Astrocyte (in vitro differentiated cells and primary cell): ENCODE results near the gene ALDH1L1. TPM values are rescaled to one million over a fixed set of nuclear protein-coding genes. Genes with fewer than 3 reads are reported as not detected.

Experiments
- DNase-seq: peaks from one replicate; pipeline ENCODE4 v3.0.0-alpha.2; 2010; ENCODE audit warnings: low read depth
- FAIRE-seq: peaks from 2 replicates; lab custom pipeline; 2011; peaks lifted over from hg19 to GRCh38; lab: Jason Lieb, UNC
- H2AFZ ChIP-seq: 2 replicates; pipeline ENCODE4 v1.6.0; 2012; ENCODE audit warnings: low read depth, low read length, inconsistent platforms
- H3K27ac ChIP-seq: 2 replicates; pipeline ENCODE4 v1.5.1; 2011; ENCODE audit warnings: low read depth, low read length, inconsistent platforms
- H3K27me3 ChIP-seq: 2 replicates; pipeline ENCODE4 v1.6.0; 2011; ENCODE audit warnings: low read length, inconsistent platforms; ENCODE audit not compliant: insufficient read depth
- H3K36me3 ChIP-seq: 2 replicates; pipeline ENCODE4 v1.5.1; 2011; ENCODE audit warnings: low read length, inconsistent platforms; ENCODE audit not compliant: insufficient read depth
- H3K4me1 ChIP-seq: 2 replicates; pipeline ENCODE4 v1.5.1; 2011; ENCODE audit warnings: low read length, inconsistent platforms; ENCODE audit not compliant: insufficient read depth
- H3K4me2 ChIP-seq: 2 replicates; pipeline ENCODE4 v1.6.0; 2012; ENCODE audit warnings: low read length, inconsistent platforms
- H3K4me3 ChIP-seq: 2 replicates; pipeline ENCODE4 v1.5.1; 2011; ENCODE audit warnings: low read depth, mild to moderate bottlenecking, low read length, inconsistent platforms; ENCODE audit not compliant: insufficient read depth
- H3K79me2 ChIP-seq: 2 replicates; pipeline ENCODE4 v1.6.0; 2012; ENCODE audit warnings: mild to moderate bottlenecking, low read length, inconsistent platforms; ENCODE audit not compliant: insufficient read depth
- H3K9ac ChIP-seq: 2 replicates; pipeline ENCODE4 v1.6.0; 2012; ENCODE audit warnings: mild to moderate bottlenecking, low read length, inconsistent platforms
- H3K9me3 ChIP-seq: 2 replicates; pipeline ENCODE4 v1.5.1; 2012; ENCODE audit warnings: low read depth, mild to moderate bottlenecking, low read length, inconsistent platforms; ENCODE audit not compliant: insufficient read depth
- H4K20me1 ChIP-seq: 2 replicates; pipeline ENCODE4 v1.6.0; 2012; ENCODE audit warnings: low read length, inconsistent platforms; ENCODE audit not compliant: insufficient read depth
- H3K27ac Mint-ChIP-seq: one replicate; pipeline ENCODE4 v1.8.0; 2021; ENCODE audit warnings: mild to moderate bottlenecking, mixed read lengths; ENCODE audit not compliant: unreplicated experiment
- H3K27me3 Mint-ChIP-seq: one replicate; pipeline ENCODE4 v1.8.0; 2021; ENCODE audit warnings: low read depth, mixed read lengths; ENCODE audit not compliant: unreplicated experiment
- H3K36me3 Mint-ChIP-seq: one replicate; pipeline ENCODE4 v1.8.0; 2021; ENCODE audit warnings: low read depth, mixed read lengths; ENCODE audit not compliant: unreplicated experiment
- H3K4me1 Mint-ChIP-seq: one replicate; pipeline ENCODE4 v1.8.0; 2021; ENCODE audit warnings: low read depth, mixed read lengths; ENCODE audit not compliant: unreplicated experiment
- H3K4me3 Mint-ChIP-seq: one replicate; pipeline ENCODE4 v1.8.0; 2021; ENCODE audit warnings: mild to moderate bottlenecking, moderate library complexity, mixed read lengths; ENCODE audit not compliant: unreplicated experiment
- H3K9me3 Mint-ChIP-seq: one replicate; pipeline ENCODE4 v1.8.0; 2021; ENCODE audit warnings: mild to moderate bottlenecking, mixed read lengths; ENCODE audit not compliant: unreplicated experiment
- CTCF ChIP-seq: IDR thresholded peaks from 2 replicates; pipeline ENCODE4 v1.5.1; 2011; ENCODE audit warnings: low read depth, mild to moderate bottlenecking, inconsistent platforms, low read length, moderate library complexity; ENCODE audit not compliant: insufficient read depth
- EZH2 ChIP-seq: IDR thresholded peaks from 2 replicates; pipeline ENCODE4 v1.6.1; 2012; ENCODE audit warnings: mild to moderate bottlenecking, low read length, inconsistent platforms; ENCODE audit not compliant: insufficient read depth
- total RNA-seq: library from RNA; stranded (reverse); gene quantifications from 2 replicates; pipeline ENCODE4 v1.2.1, GENCODE V29; 2021

ALDH1L1 gene
- total RNA-seq, 1 donor from 2014 or later = not detected

GRCh38 chr3:126081618-126082361 is 98.6 kb downstream of the ALDH1L1 start:
- DNase-seq (peak; percentile 57), FAIRE-seq (no peak)
- H3K36me3 Mint-ChIP-seq = peaks cover 2% of the 10 kb centered on the region

DNA sequence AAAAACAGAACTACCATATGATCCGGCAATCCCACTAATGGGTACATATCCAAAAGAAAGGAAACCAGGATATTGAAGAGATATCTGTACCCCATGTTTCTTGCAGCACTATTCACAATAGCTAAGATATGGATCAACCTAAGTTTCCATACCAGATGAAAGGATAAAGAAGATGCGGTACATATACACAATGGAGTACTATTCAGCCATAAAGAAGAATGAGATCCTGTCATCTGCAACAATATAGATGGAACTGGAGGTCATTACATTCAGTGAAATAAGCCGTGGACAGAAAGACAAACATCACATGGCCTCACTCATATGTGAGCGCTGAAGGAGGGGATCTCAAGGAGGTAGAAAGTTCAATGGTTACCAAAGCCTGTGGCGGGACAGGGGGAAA is 99.4 kb downstream of the ALDH1L1 start:
- no peak overlapping the region for H3K27ac ChIP-seq
- H3K4me2 ChIP-seq = no peak overlapping the region
- no peaks in the 10 kb centered on the region for H3K9me3 ChIP-seq
- Mint-ChIP-seq H3K4me3 (peak overlapping the region; percentile 4), H3K9me3 (peaks cover 4% of the 10 kb centered on the region), H3K4me1 (peaks cover 2% of the 10 kb centered on the region), H3K36me3 (peaks cover 2% of the 10 kb centered on the region), H3K27ac (no peak overlapping the region), H3K27me3 (no peaks in the 10 kb centered on the region)
- H3K36me3 ChIP-seq = no peaks in the 10 kb centered on the region
- peaks cover 6% of the 10 kb centered on the region for H4K20me1 ChIP-seq
- peaks cover 4% of the 10 kb centered on the region for H3K79me2 ChIP-seq
- H3K4me3 ChIP-seq = no peak overlapping the region
- FAIRE-seq = no peak
- TF ChIP-seq CTCF = no peak
- no peak for TF ChIP-seq EZH2
- no peaks in the 10 kb centered on the region for H3K27me3 ChIP-seq
- no peak for DNase-seq
- peaks cover 4% of the 10 kb centered on the region for H3K4me1 ChIP-seq
- H3K9ac ChIP-seq = no peak overlapping the region
- H2AFZ ChIP-seq = no peak overlapping the region

More at GRCh38 chr3:126081618-126082361, 98.6 kb downstream of the ALDH1L1 start:
- Histone ChIP-seq H3K4me2 (no peak overlapping the region), H2AFZ (no peak overlapping the region), H3K79me2 (peaks cover 4% of the 10 kb centered on the region), H3K36me3 (no peaks in the 10 kb centered on the region), H3K27ac (no peak overlapping the region), H3K4me3 (no peak overlapping the region), H4K20me1 (peaks cover 6% of the 10 kb centered on the region), H3K27me3 (no peaks in the 10 kb centered on the region), H3K4me1 (peaks cover 4% of the 10 kb centered on the region), H3K9ac (no peak overlapping the region), H3K9me3 (no peaks in the 10 kb centered on the region)
- H3K4me3 Mint-ChIP-seq = no peak overlapping the region
- H3K27ac Mint-ChIP-seq = no peak overlapping the region
- H3K9me3 Mint-ChIP-seq = peaks cover 4% of the 10 kb centered on the region
- no peaks in the 10 kb centered on the region for H3K27me3 Mint-ChIP-seq
- TF ChIP-seq EZH2 (no peak), CTCF (peak; percentile 22)
- peaks cover 2% of the 10 kb centered on the region for H3K4me1 Mint-ChIP-seq

- peaks cover 4% of the 10 kb centered on the region for H3K79me2 ChIP-seq
- Mint-ChIP-seq H3K4me1 (no peaks in the 10 kb centered on the region), H3K36me3 (peaks cover 4% of the 10 kb centered on the region), H3K27me3 (no peaks in the 10 kb centered on the region), H3K9me3 (peaks cover 8% of the 10 kb centered on the region), H3K27ac (no peak overlapping the region), H3K4me3 (no peak overlapping the region)
- peaks cover 6% of the 10 kb centered on the region for H4K20me1 ChIP-seq
- no peaks in the 10 kb centered on the region for H3K27me3 ChIP-seq
- no peak overlapping the region for H2AFZ ChIP-seq
- no peak overlapping the region for H3K27ac ChIP-seq
- no peaks in the 10 kb centered on the region for H3K36me3 ChIP-seq
- H3K9me3 ChIP-seq = no peaks in the 10 kb centered on the region
- DNase-seq (no peak), FAIRE-seq (no peak)
- TF ChIP-seq EZH2 (no peak), CTCF (no peak)
- H3K4me1 ChIP-seq = peaks cover 4% of the 10 kb centered on the region
- no peak overlapping the region for H3K9ac ChIP-seq
- no peak overlapping the region for H3K4me2 ChIP-seq
- H3K4me3 ChIP-seq = no peak overlapping the region
Measured at GRCh38 chr3:126078866-126079265, 101.5 kb downstream of the ALDH1L1 start.
